ENCODE results near the gene MGAT1.

GRCh38 chr5:180807046-180807445, 4.4 kb upstream of the MGAT1 start:
- TF ChIP-seq POLR2A (IDR thresholded peaks at IDR 0.05; ENCODE audit: low read depth, low read length) (no peak), POLR2AphosphoS5 (IDR thresholded peaks at IDR 0.05; ENCODE audit: low read depth, low read length) (no peak)

Data from GM12892 (cell line).